Measurements from ENCODE around the gene PIKFYVE.

PIKFYVE gene

DNA sequence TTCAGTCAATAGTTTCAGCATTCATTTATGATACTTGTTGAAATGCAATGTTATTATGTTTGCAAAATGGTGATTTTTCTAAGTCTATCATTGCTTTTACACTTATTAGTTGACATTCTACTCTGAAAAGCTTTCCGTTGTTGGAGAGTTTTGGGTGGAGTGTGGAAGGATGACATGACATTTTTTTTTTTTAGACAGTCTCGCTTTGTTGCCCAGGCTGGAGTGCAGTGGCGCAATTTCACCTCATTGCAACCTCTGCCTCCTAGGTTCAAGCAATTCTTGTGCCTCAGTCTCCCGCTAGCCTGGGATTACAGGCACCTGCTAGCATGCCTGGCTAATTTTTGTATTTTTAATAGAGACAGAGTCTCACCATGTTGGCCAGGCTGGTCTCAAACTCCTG lies 29.8 kb downstream of the PIKFYVE start:
- DNase-seq (ENCODE audit: low spot score in 2 of 2) (no peak), ATAC-seq (replicated peaks; ENCODE audit: extremely low read depth, poor library complexity, severe bottlenecking) (no peak)
- Mint-ChIP-seq H3K4me1 (peaks cover 53% of the 10 kb centered on the region), H3K27me3 (no peaks in the 10 kb centered on the region), H3K9me3 (no peaks in the 10 kb centered on the region), H3K4me3 (no peak overlapping the region), H3K27ac (ENCODE audit: low read depth) (no peak overlapping the region), H3K36me3 (ENCODE audit: insufficient read depth) (peaks cover 41% of the 10 kb centered on the region)

- peak overlapping the region; percentile 9 for H3K27ac Mint-ChIP-seq (ENCODE audit: low read depth)
- H3K4me3 Mint-ChIP-seq = no peak overlapping the region
- H3K4me1 Mint-ChIP-seq = peaks cover 45% of the 10 kb centered on the region
These were observed 30.6 kb downstream of the PIKFYVE start for GRCh38 chr2:208296610-208297009.

GRCh38 chr2:208297961-208298360 lies 31.9 kb downstream of the PIKFYVE start:
- peaks cover 48% of the 10 kb centered on the region for H3K36me3 Mint-ChIP-seq (ENCODE audit: insufficient read depth)
- H3K4me3 Mint-ChIP-seq = no peak overlapping the region
- H3K9me3 Mint-ChIP-seq = no peaks in the 10 kb centered on the region
- H3K4me1 Mint-ChIP-seq = peaks cover 31% of the 10 kb centered on the region
- ATAC-seq (replicated peaks; ENCODE audit: extremely low read depth, poor library complexity, severe bottlenecking) (no peak), DNase-seq (ENCODE audit: low spot score in 2 of 2) (no peak)
- no peak overlapping the region for H3K27ac Mint-ChIP-seq (ENCODE audit: low read depth)
- H3K27me3 Mint-ChIP-seq = no peaks in the 10 kb centered on the region

More at GRCh38 chr2:208296610-208297009, 30.6 kb downstream of the PIKFYVE start:
- Mint-ChIP-seq H3K36me3 (ENCODE audit: insufficient read depth) (peaks cover 46% of the 10 kb centered on the region), H3K9me3 (no peaks in the 10 kb centered on the region), H3K27me3 (no peaks in the 10 kb centered on the region)
- no peak for ATAC-seq (replicated peaks; ENCODE audit: extremely low read depth, poor library complexity, severe bottlenecking)
- DNase-seq (ENCODE audit: low spot score in 2 of 2) = no peak

GRCh38 chr2:208300847-208301618 lies 35.0 kb downstream of the PIKFYVE start:
- ATAC-seq (replicated peaks; ENCODE audit: extremely low read depth, poor library complexity, severe bottlenecking) (no peak), DNase-seq (ENCODE audit: low spot score in 2 of 2) (no peak)
- Mint-ChIP-seq H3K27ac (ENCODE audit: low read depth) (no peak overlapping the region), H3K27me3 (no peaks in the 10 kb centered on the region), H3K4me1 (peaks cover 9% of the 10 kb centered on the region), H3K36me3 (ENCODE audit: insufficient read depth) (peaks cover 59% of the 10 kb centered on the region), H3K4me3 (no peak overlapping the region), H3K9me3 (no peaks in the 10 kb centered on the region)

DNA sequence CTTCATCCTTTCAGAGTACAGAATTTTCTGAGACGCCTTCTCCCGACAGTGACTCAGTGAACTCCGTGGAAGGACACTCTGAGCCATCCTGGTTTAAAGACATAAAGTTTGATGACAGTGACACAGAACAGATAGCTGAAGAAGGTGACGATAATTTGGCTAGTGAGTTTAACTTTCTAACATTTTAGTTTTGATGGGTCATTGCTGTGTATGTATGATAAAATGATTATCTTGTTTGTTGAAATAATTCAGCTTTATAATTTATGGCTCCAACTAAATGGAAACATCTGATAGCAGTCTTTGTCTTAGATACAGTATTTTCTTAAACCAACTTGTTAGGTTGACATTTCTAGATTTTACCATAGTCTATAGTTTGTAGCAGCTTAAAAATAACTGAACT lies 38.1 kb downstream of the PIKFYVE start:
- no peak for DNase-seq (ENCODE audit: low spot score in 2 of 2)
- H3K4me1 Mint-ChIP-seq = no peaks in the 10 kb centered on the region

DNA sequence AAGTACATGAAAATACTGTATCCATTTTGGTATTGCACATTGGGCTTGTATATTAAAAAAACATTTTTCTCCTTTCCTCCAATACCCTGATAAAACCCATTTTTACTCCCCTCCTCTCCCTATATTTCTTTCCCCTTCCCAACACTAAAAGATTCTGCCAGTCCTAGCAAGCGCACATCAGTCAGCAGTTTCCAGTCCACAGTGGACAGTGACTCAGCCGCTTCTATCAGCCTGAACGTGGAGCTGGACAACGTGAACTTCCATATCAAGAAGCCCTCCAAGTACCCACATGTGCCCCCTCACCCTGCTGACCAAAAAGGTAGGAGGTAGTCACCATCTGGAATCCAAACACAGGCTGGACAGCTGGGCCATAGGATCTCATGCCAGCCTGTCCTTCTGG lies 38.6 kb downstream of the PIKFYVE start:
- Mint-ChIP-seq H3K4me3 (no peak overlapping the region), H3K36me3 (ENCODE audit: insufficient read depth) (peaks cover 52% of the 10 kb centered on the region), H3K27me3 (no peaks in the 10 kb centered on the region), H3K4me1 (no peaks in the 10 kb centered on the region), H3K9me3 (no peaks in the 10 kb centered on the region), H3K27ac (ENCODE audit: low read depth) (no peak overlapping the region)
- DNase-seq (ENCODE audit: low spot score in 2 of 2) (no peak), ATAC-seq (replicated peaks; ENCODE audit: extremely low read depth, poor library complexity, severe bottlenecking) (no peak)

More for the DNA sequence above, 38.1 kb downstream of the PIKFYVE start:
- Mint-ChIP-seq H3K27me3 (no peaks in the 10 kb centered on the region), H3K27ac (ENCODE audit: low read depth) (no peak overlapping the region), H3K4me3 (no peak overlapping the region), H3K36me3 (ENCODE audit: insufficient read depth) (peaks cover 54% of the 10 kb centered on the region), H3K9me3 (no peaks in the 10 kb centered on the region)
- ATAC-seq (replicated peaks; ENCODE audit: extremely low read depth, poor library complexity, severe bottlenecking) = no peak

GRCh38 chr2:208306291-208306690 lies 40.2 kb downstream of the PIKFYVE start:
- H3K9me3 Mint-ChIP-seq = no peaks in the 10 kb centered on the region
- ATAC-seq (replicated peaks; ENCODE audit: extremely low read depth, poor library complexity, severe bottlenecking) (no peak), DNase-seq (ENCODE audit: low spot score in 2 of 2) (no peak)
- H3K27me3 Mint-ChIP-seq = no peaks in the 10 kb centered on the region
- H3K36me3 Mint-ChIP-seq (ENCODE audit: insufficient read depth) = peaks cover 42% of the 10 kb centered on the region
- H3K4me1 Mint-ChIP-seq = peaks cover 10% of the 10 kb centered on the region
- H3K27ac Mint-ChIP-seq (ENCODE audit: low read depth) = no peak overlapping the region
- no peak overlapping the region for H3K4me3 Mint-ChIP-seq

- Mint-ChIP-seq H3K36me3 (ENCODE audit: insufficient read depth) (peaks cover 29% of the 10 kb centered on the region), H3K27me3 (no peaks in the 10 kb centered on the region), H3K4me1 (peaks cover 15% of the 10 kb centered on the region), H3K9me3 (no peaks in the 10 kb centered on the region), H3K4me3 (no peak overlapping the region), H3K27ac (ENCODE audit: low read depth) (peak overlapping the region; percentile 63)
- no peak for ATAC-seq (replicated peaks; ENCODE audit: extremely low read depth, poor library complexity, severe bottlenecking)
- no peak for DNase-seq (ENCODE audit: low spot score in 2 of 2)
These were observed 45.3 kb downstream of the PIKFYVE start for GRCh38 chr2:208311321-208311720.

GRCh38 chr2:208311954-208312353 lies 45.9 kb downstream of the PIKFYVE start:
- Mint-ChIP-seq H3K9me3 (no peaks in the 10 kb centered on the region), H3K27ac (ENCODE audit: low read depth) (peak overlapping the region; percentile 53), H3K36me3 (ENCODE audit: insufficient read depth) (peaks cover 34% of the 10 kb centered on the region), H3K27me3 (no peaks in the 10 kb centered on the region), H3K4me3 (no peak overlapping the region), H3K4me1 (peaks cover 15% of the 10 kb centered on the region)
- DNase-seq (ENCODE audit: low spot score in 2 of 2) (no peak), ATAC-seq (replicated peaks; ENCODE audit: extremely low read depth, poor library complexity, severe bottlenecking) (no peak)

GRCh38 chr2:208315081-208315788 lies 49.2 kb downstream of the PIKFYVE start:
- Mint-ChIP-seq H3K27ac (ENCODE audit: low read depth) (no peak overlapping the region), H3K4me3 (no peak overlapping the region), H3K36me3 (ENCODE audit: insufficient read depth) (peaks cover 39% of the 10 kb centered on the region)

DNA sequence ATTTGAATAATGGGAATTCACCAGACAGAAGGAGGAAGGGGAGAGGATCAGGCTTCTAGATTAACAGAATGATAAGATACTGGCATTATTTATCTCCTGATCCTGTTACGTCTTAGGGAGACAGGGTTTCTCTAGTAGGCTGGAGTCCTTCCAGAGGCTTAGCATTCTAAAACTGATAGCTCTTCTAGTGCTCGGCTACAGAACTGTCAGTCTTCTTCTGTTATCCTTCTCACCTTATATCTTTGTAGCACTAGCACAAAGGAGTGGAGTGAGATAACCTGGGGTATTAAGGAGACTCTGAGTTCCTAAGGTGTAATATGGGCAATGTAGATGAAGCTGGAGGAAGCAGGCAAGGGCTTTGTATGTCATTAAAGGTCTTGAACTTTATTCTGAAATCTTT lies 52.1 kb downstream of the PIKFYVE start:
- Mint-ChIP-seq H3K4me3 (no peak overlapping the region), H3K36me3 (ENCODE audit: insufficient read depth) (peaks cover 42% of the 10 kb centered on the region), H3K9me3 (no peaks in the 10 kb centered on the region), H3K27ac (ENCODE audit: low read depth) (no peak overlapping the region), H3K27me3 (no peaks in the 10 kb centered on the region), H3K4me1 (peaks cover under 1% of the 10 kb centered on the region)
- ATAC-seq (replicated peaks; ENCODE audit: extremely low read depth, poor library complexity, severe bottlenecking) (no peak), DNase-seq (ENCODE audit: low spot score in 2 of 2) (no peak)

More at GRCh38 chr2:208315081-208315788, 49.2 kb downstream of the PIKFYVE start:
- Mint-ChIP-seq H3K9me3 (no peaks in the 10 kb centered on the region), H3K4me1 (peaks cover 15% of the 10 kb centered on the region), H3K27me3 (no peaks in the 10 kb centered on the region)
- ATAC-seq (replicated peaks; ENCODE audit: extremely low read depth, poor library complexity, severe bottlenecking) = no peak
- DNase-seq (ENCODE audit: low spot score in 2 of 2) = no peak

DNA sequence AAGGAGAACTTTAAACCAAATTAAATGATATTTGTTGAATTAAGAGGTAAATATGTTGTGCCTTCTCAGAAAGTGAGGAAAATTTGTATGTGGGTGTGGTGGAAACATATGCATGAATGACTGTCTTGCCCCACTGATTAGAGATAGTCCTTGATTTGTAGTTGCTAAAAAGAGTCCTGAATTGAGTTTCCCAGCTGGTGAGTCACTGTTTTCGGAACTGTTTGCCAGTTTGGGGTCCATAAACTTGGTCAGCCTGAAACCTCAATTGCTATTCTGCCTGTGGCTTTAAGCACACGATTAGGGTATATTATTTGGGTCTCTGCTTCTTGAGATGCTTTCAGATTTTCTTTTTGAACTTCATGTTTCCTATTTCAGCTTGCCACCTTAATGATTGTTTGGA lies 53.3 kb downstream of the PIKFYVE start:
- Mint-ChIP-seq H3K9me3 (no peaks in the 10 kb centered on the region), H3K36me3 (ENCODE audit: insufficient read depth) (peaks cover 48% of the 10 kb centered on the region), H3K27me3 (no peaks in the 10 kb centered on the region), H3K4me3 (no peak overlapping the region), H3K27ac (ENCODE audit: low read depth) (no peak overlapping the region), H3K4me1 (no peaks in the 10 kb centered on the region)
- ATAC-seq (replicated peaks; ENCODE audit: extremely low read depth, poor library complexity, severe bottlenecking) (no peak), DNase-seq (ENCODE audit: low spot score in 2 of 2) (no peak)

DNA sequence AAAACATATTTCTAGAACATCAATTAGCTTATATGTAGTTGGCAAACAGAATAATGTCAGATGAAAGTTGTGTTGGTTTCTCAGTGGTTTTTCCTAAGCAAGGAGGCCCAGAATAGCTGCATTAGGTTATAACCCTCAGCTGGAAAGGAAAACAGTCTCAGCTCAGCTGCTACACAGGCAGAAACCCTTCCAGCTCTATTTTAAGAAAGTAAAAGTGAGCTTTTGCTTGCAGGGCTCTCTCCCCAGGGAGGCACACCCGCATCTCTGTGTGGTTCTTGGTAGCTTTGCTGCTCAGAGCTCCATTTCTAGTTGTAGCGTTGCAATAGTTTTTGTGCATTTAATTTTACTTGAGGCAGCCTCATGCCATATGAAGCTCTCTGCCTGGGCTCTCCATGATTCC lies 54.6 kb downstream of the PIKFYVE start:
- no peaks in the 10 kb centered on the region for H3K4me1 Mint-ChIP-seq
- DNase-seq (ENCODE audit: low spot score in 2 of 2) = no peak
- no peak for ATAC-seq (replicated peaks; ENCODE audit: extremely low read depth, poor library complexity, severe bottlenecking)

More for the DNA sequence above, 54.6 kb downstream of the PIKFYVE start:
- H3K4me3 Mint-ChIP-seq = no peak overlapping the region
- H3K27ac Mint-ChIP-seq (ENCODE audit: low read depth) = no peak overlapping the region
- no peaks in the 10 kb centered on the region for H3K27me3 Mint-ChIP-seq
- H3K36me3 Mint-ChIP-seq (ENCODE audit: insufficient read depth) = peaks cover 48% of the 10 kb centered on the region
- no peaks in the 10 kb centered on the region for H3K9me3 Mint-ChIP-seq

All from central memory CD8-positive, alpha-beta T cell (primary cell).